ENCODE data around the gene SLCO1A2.
"Not testable (repeated sequence)": the region's sequence is repeated elsewhere in the genome, so short reads cannot be mapped to it uniquely, and the experiment has no call there.

Gene SLCO1A2

DNA sequence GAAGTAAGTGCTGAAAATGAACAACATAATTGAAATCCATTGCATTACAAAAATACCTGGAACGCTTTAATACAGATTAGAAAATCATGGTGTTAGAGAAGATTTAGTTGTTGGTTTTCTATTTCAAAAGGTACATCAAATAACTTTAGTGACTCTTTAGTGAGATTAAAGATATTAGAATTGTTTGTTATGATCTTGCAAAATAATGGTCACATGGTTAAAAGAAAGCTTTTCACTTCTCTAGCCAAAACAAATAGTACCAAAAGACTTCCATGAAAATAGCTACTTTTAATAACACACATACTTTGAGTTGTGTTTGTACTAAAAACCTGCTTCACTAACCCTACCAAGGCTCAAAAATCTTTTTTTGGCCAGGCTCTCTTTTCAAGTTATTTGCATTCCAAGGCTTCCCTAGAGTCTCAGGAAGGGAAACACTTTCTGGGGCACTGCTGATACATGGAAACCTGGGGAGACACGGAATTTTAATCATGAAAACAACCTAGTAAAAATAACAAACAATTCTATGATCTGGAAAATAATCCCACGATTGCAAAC lies at the start of gene SLCO1A2:
SLCO1A2 (minus strand) TSS at position 147 of the 555 bp plus-strand sequence. CDS start 270 bp downstream, outside the sequence.
- DNase-seq = no peak

DNA sequence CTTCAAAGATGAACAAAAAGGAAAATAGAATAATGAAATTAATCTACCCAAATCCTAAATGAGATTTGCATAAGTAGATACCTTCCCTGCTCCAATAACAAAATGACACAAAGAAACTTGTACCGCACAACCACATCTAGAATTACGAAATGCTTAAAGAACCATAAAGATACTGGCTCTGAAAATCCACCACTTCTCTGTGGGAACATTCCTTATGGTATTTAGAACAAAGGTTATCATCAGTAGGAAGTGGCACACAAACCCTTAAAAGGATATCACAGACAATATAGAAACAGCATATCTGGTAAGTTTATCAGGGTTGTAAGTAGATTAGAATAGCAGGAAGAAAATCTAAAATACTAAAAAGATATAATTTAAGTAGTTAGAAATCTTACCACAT lies 49.5 kb upstream of the SLCO1A2 start:
- no peak for DNase-seq

DNA sequence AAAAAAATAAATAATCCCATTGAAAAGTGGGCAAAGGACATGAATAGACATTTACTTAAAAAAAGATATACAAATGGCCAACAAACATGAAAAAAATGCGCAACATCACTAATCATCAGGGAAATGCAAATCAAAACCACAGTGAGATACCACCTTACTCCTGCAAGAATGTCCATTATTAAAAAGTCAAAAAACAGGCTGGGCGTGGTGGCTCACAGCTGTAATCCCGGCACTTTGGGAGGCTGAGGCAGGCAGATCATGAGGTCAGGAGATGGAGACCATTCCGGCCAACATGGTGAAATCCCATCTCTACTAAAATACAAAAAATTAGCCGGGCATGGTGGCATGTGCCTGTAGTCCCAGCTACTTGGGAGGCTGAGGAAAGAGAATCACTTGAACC lies 46.6 kb upstream of the SLCO1A2 start:
- DNase-seq = not testable (repeated sequence)

- DNase-seq = no peak
Measured at GRCh38 chr12:21379218-21379617, 44.5 kb upstream of the SLCO1A2 start.

- DNase-seq = no peak
Measured at GRCh38 chr12:21372602-21373001, 37.9 kb upstream of the SLCO1A2 start, which contains the start of gene IAPP. IAPP (plus strand) TSS chr12:21372902; CDS start chr12:21373352, 450 bp downstream.

DNA sequence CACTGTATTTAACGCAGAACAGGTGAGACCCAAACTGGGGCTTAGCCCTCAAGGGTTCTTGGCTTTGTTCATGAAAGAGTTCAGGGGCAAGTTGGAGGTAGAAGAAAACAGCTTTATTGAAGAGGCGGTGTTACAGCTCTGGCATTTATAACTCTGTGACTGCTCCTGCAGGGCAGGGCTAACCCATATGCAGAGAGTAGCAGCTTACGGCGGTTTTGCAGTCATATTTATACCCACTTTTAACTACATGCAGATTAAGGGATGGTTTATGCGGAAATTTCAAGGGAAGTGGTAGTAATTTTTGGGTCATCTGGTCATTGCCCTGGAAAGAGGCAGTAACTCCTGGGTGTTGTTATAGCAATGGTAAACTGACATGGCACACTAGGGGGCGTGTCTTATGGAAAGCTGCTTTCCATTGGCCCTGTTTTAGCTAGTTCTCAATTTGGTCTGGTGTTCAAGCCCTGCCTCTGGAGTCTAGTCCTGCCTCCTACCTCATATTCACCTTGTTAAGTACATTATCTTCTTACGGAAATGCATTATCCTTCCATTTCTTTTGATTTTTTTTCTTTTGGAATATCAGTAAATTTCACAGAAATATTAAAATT lies 36.2 kb upstream of the SLCO1A2 start:
- DNase-seq = no peak

DNA sequence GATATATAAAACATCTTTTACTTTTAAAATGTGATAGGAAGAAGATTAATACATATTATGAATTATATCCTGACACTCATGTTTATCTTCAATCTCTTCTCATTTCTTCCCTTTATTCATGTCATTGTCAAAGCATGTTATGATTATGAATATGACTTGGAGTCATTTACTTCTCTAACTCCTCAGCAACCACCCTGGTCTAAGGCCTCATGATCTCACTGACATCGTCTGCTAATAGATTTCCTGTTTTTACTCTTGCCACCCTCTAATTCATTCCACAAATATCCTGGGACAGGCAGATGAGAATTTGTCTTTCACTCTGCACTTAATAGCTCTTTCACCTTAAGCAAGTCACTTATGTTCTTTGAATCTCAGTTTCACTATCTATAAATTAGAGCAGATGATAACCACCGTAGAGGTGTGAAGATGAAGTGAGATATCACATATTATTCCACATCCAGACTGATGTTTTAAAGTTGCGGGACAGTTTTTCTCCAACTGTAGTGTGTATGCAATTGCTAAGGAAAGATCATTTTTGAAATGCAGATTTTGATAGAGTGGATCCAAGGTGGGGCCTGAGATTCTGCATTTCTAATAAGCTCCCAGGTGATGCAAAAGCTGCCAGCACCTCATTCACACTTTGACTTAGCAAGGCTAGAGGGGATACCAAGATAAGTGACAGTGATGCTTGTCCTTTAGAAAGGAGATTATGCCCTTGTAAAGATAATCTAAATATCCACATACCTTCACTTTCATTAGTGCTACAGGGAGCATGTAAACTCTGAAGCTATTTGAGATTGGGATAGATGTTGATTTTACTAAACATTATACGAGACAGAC lies 34.6 kb upstream of the SLCO1A2 start:
- no peak for DNase-seq

GRCh38 chr12:21360632-21361031 lies 25.9 kb upstream of the SLCO1A2 start:
- DNase-seq = not testable (repeated sequence)

GRCh38 chr12:21354641-21355040 lies 19.9 kb upstream of the SLCO1A2 start:
- DNase-seq = no peak

- no peak for DNase-seq
Measured at GRCh38 chr12:21353948-21354347, 19.2 kb upstream of the SLCO1A2 start.

DNA sequence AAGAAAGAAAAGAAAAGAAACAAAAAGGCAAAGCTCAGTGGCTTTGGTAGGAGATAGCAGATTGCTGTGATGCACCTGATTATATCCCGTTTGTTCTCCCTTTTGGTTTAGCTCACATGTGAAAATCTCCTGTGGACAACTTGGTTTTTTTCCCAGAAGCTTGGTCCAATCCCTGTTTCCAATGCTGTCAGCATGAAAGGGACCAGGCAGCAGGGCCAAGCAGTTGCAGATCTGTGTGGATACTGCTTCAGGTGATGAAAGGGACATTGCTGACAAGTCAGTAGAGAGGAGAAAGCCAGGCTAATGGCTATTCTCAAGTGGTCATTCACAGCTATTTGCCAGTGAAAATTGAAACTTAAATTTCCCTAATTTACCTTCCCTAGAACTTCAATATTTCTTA lies 18.8 kb upstream of the SLCO1A2 start:
- DNase-seq = no peak

- no peak for DNase-seq
Measured at GRCh38 chr12:21350975-21351374, 16.3 kb upstream of the SLCO1A2 start.

DNA sequence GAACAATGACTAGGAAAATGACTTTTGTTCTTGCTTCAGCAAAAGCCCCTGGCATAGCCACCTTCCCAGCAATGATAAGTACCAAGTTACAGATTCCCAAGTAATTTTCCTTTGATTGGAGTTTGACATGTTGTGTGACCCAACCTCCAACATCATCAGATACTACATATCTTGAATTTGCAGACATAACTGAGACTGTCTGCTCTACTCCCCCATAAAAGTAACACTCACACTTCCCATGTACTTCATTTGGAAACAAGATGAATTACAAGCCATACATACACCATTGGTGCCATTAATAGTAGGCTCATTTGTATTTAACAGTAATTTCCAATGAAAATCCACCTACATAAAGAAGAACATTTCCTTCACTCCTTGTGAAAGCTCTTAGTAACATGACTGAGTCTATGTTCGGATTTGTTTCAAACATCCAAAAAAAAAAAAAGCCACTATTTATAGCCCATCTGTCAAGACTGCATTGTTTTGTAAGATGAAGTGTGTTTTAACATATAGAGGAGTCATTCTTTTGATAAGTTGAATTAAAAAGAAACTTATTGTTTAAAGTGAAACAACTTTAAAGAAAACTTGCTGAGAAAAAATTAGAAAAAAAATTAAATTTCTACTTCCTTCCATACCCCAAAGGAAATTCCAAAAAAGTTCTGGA lies 12.0 kb upstream of the SLCO1A2 start:
- DNase-seq = no peak

GRCh38 chr12:21343636-21344035 lies 8.9 kb upstream of the SLCO1A2 start:
- no peak for DNase-seq

DNA sequence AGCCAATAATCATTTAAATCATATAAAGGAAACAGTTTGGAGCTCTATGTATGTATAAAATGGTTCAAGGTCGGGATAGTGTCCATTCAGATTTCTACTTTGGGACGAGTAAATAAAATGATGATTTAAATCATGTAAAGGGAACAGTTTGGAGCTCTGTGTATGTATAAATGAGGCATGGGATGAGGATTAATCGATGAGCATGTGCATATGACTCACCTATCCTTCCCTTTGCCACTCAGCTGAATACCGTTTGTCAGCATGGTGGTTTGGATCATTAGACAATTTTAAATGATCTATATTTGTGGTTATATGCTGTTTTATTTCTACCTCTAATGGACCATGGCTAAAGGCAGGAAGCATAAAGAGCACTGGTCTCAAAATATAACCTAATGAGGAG lies 7.1 kb upstream of the SLCO1A2 start:
- no peak for DNase-seq

DNA sequence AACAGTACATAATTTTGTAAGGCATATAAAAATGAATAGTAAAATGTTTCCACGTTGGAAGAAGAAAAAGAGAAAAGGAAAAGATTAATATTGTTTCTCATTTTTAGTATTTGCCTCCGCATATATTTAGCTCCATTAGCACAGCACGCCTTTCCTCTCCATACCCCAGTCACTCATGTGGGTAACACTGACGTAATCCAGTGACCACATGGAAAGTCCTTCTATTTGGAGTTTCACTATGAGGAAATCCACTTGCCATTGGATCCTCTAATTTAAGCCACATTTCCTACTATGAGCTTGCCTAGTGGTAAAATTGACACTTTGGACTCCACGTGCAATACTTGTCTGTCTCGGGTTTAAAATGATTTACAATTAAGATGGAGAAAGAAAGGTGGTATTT lies 5.7 kb upstream of the SLCO1A2 start:
- DNase-seq = no peak

- no peak for DNase-seq
Measured at GRCh38 chr12:21339921-21340320, 5.2 kb upstream of the SLCO1A2 start.

DNA sequence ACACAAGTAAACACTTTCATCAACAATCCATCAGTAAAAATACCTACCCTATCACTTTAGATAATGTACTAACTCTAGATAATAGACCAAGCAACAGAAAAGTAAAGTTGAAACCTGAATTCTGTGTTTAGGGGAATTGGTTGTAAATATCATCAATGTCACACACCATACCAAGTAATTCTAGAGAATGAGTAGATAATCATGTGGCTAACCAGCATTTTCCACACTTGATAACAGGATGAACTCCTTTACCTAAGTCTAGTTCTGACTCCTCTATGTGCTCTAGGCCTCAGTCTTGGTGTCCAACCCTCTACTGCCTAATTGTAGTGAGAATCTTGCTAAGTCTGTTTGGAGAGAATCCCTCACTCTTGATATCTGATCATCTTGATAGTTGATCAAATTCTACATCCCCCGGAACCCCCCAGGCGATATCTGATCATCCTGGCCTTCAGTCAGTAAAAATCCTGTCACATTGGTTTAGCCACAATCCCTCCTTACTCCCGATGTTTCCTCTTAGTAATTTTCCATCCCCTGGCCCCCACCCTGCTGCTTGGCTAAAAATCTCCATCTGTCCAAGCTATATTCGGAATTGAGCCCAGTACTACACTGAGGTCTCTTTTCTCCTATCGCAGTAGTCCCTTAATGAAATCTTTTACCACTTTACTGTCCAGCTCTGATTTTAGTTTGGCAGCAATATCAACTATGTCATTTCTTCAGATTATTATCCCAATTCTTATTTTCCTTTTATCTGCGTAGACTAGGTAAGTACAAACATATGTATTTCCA lies 3.4 kb upstream of the SLCO1A2 start:
- no peak for DNase-seq

GRCh38 chr12:21337453-21337852 lies 2.7 kb upstream of the SLCO1A2 start:
- DNase-seq = no peak

DNA sequence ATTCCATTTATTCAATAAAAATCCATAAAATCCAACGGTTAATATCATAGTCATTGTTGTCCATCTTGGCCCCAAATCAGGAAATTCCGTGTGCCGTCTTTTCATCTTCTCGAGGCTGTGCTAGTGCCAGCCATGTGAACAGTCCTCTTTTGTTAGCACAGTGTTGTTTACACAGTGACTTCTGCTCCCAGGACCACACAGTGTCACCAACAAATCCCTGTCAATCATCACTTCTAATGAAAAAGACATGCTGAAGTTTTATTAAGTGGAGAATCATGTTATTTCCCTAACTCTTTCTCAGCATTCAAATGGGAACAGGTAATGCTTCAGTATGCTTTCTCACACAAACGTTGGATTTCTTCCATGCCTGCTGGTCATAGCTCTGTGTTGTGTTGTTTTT lies 1.9 kb upstream of the SLCO1A2 start:
- DNase-seq = no peak

DNA sequence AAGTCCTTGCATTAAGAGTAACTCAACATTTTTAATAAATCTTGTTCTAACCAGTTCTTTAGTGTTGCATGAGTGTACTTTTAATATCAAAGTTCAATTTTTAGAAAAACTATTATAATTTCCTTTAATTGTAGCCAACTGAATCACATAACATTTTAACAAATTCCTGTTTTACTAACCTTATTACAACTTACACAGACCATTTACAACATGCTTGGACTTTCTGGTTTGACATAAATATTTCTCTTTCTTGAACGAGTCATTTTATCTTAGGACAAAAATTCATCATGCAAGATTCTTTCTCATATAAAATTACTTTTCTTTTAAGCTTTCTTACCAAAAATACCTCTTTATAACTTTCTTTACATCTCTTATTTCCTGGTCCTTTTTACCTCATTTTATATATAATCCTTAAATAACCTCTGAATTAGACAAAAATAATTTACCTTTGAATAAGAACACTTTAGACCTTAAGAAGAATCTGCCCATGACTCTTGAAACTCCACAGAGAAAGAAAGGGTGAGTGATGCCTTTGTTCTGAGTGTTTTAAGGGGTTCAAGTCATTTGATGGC lies 3.9 kb downstream of the SLCO1A2 start:
- DNase-seq = no peak

DNA sequence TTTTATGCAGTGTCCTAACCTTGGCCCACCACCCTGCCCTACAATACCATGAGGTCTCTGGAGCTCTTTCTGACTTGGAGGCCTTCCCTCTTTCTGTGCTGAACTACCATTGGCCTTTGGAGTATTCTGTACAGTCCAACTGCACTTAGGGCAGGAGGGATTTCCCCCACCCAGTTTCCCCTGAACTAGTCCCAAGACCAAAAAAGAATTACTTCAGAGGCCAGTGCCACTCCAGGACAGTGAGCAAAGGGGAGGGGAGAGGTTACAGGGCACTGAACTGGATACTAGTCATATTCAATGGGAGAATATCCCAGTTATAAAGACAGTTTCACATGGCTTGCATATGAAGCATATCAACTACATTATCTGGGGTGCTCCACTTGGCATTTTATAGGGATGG lies 6.1 kb downstream of the SLCO1A2 start:
- DNase-seq = no peak

Measured in NCI-H446 treated with DMSO at 0.1 percent for 48 hours (cell line).